Adipocyte (in vitro differentiated cells): ENCODE measurements around the gene PLCB1.

Experiments used
- DNase-seq: peaks from one replicate; pipeline ENCODE4 v3.0.0-alpha.2; 2015; ENCODE audit warnings: low read depth
- H3K27me3 ChIP-seq: replicated peaks from 2 replicates; pipeline ENCODE4 v1.7.0; 2013; ENCODE audit warnings: mild to moderate bottlenecking, low read length, moderate library complexity; ENCODE audit not compliant: control insufficient read depth, insufficient read depth
- H3K36me3 ChIP-seq: 2 replicates; pipeline ENCODE4 v1.7.0; 2013; ENCODE audit warnings: low read length, mild to moderate bottlenecking, moderate library complexity; ENCODE audit not compliant: control insufficient read depth, insufficient read depth, severe bottlenecking
- H3K4me1 ChIP-seq: 2 replicates; pipeline ENCODE4 v1.7.0; 2013; ENCODE audit warnings: mild to moderate bottlenecking, low read length, moderate library complexity; ENCODE audit not compliant: control insufficient read depth, insufficient read depth
- H3K4me3 ChIP-seq: 2 replicates; pipeline ENCODE4 v1.7.0; 2013; ENCODE audit warnings: mild to moderate bottlenecking, low read length, moderate library complexity
- H3K9ac ChIP-seq: 2 replicates; pipeline ENCODE4 v1.7.0; 2013; ENCODE audit warnings: mild to moderate bottlenecking, low read length, moderate library complexity
- H3K9me3 ChIP-seq: 2 replicates; pipeline ENCODE4 v1.7.0; 2013; ENCODE audit warnings: mild to moderate bottlenecking, low read length, moderate library complexity; ENCODE audit not compliant: control insufficient read depth

PLCB1 gene

DNA sequence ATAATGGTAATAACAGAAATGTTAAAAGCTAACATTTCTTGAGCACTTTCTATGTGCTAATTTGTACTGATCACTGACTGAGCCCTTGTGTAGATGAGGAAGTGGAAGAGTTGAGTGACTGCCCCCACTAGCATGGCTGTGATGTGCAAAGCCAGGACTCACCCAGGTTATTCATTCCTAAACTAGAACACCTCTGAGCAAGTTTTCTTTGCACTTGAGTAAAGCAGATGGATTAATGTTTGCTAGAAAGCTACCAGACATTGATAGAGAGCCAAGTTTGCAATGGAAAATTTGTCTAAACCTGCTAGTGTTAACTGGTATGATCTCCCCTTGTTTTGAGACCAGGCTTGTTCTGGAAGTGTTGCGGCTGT lies 469.5 kb downstream of the PLCB1 start:
- H3K4me3 ChIP-seq: no peak overlapping the region
- H3K9me3 ChIP-seq: no peaks in the 10 kb centered on the region
- H3K27me3 ChIP-seq: no peaks in the 10 kb centered on the region
- no peaks in the 10 kb centered on the region for H3K36me3 ChIP-seq
- H3K4me1 ChIP-seq: peaks cover 11% of the 10 kb centered on the region
- no peak for DNase-seq
- no peak overlapping the region for H3K9ac ChIP-seq

DNA sequence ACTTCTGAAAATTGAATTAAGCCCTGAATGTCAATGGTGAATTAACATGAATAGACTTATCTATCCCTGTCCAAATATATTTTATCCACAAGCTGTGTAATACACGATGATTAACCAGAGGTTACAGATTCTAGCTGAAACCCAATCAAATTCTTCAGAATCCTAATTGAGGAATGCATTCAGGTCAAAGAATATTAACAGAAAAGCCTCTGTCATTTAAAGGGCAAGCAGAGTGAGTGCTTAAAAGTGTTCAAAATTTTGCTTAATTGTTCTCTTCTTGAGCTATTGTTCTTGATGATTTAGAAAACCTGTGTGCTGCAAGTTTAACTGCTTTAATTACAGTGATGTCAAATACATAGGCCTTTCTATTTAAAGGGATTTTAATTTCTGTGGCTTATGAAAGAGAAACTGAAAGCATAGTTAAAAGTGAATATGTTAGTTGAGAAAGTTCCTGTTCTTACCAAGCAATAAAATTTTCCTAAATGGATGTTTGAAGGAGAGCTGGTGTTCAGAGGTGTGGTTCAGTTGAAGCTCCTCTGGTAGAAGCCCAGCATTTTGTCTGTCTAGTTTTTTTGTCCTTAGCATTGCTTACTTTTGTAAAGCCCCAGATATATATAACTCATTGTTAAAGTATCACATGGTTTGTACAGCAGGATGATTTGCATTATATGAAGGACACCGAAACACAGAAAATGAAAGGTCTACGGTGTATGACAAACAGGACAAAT lies 470.5 kb downstream of the PLCB1 start:
- Histone ChIP-seq H3K27me3 (no peaks in the 10 kb centered on the region), H3K36me3 (no peaks in the 10 kb centered on the region), H3K4me3 (peak overlapping the region; percentile 74), H3K4me1 (peaks cover 11% of the 10 kb centered on the region), H3K9ac (peak overlapping the region; percentile 73), H3K9me3 (no peaks in the 10 kb centered on the region)
- peak; percentile 45 for DNase-seq

DNA sequence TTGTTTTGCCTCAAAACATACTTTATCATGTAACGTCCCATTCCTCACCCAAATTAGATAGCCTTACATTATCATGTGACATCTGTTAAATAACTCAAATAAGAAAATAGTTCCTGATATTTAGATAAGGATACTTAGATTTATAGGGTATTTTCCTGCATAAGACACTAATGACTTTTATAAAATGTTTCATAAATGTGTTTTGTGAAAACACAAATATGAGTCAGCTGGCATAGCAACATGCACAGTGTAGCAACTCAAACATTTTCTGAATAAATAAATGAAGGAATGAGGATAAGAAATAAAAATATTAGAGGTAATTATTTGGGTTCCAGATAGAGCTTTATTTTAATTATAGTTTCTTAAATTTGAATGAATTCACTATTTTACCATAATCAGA lies 476.4 kb downstream of the PLCB1 start:
- Histone ChIP-seq H3K9ac (no peak overlapping the region), H3K36me3 (no peaks in the 10 kb centered on the region), H3K27me3 (no peaks in the 10 kb centered on the region), H3K4me1 (peaks cover 6% of the 10 kb centered on the region), H3K9me3 (no peaks in the 10 kb centered on the region), H3K4me3 (no peak overlapping the region)
- no peak for DNase-seq

DNA sequence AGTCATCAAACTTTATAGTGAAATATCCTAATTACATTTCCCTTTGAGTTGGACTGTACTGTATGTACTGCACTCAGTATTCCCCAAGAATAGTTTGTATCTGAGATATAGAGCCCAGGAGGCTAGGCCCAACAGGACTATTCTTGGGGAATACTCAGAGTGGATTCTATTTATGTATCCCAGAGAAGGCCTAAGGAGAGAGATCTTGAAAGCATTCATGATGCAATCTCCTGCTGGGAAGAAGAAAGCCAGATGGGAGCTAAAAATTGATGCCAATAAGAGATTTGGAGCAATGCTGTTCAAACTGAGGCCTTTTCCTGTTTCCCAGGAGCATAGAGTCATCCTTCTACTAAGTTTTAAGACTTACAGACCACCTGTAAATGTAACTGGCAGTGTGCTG lies 484.7 kb downstream of the PLCB1 start:
- no peak overlapping the region for H3K9ac ChIP-seq
- H3K27me3 ChIP-seq: no peaks in the 10 kb centered on the region
- H3K36me3 ChIP-seq: no peaks in the 10 kb centered on the region
- peak; percentile 72 for DNase-seq
- H3K4me3 ChIP-seq: no peak overlapping the region
- no peaks in the 10 kb centered on the region for H3K9me3 ChIP-seq
- H3K4me1 ChIP-seq: peaks cover 14% of the 10 kb centered on the region

DNA sequence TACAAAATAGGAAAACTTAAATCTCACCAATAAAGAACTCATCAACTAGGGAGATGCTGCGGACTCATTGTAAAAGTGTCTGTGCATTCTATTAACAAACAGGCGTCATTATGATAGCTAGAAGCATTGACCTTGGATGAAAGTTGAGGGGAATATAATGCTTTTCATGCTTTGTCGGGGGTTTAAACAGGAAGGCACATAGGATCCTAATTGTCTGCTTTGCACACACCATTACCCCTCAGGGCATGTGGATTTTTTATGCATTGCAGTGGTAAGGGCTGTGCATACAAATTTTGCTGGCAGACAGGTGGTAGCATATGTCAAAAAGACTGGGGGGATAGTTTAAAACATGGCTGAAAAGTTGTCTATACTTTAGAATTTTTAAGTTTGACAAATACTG lies 488.9 kb downstream of the PLCB1 start:
- H3K4me3 ChIP-seq: no peak overlapping the region
- no peaks in the 10 kb centered on the region for H3K27me3 ChIP-seq
- H3K4me1 ChIP-seq: peaks cover 14% of the 10 kb centered on the region
- H3K36me3 ChIP-seq: no peaks in the 10 kb centered on the region
- H3K9me3 ChIP-seq: no peaks in the 10 kb centered on the region
- DNase-seq: no peak
- no peak overlapping the region for H3K9ac ChIP-seq

DNA sequence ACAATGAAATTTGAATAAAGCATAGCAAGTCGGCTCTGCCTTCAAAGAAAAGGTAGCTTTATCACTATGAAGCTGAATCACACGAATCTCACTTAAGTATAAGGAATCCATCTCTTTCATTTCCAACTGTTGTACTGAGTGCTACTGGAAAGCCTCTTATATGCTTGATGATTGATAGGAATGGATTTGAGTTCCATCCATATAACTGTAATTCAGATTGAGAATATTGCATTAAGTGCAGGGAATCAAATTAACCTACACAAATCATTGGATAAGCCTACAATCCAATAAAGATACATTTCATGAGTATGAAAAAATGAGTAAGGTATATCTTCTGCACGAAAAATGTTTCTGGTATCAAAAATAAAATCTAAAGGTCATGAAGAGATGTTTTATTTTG lies 492.0 kb downstream of the PLCB1 start:
- H3K4me1 ChIP-seq: peaks cover 10% of the 10 kb centered on the region
- no peaks in the 10 kb centered on the region for H3K36me3 ChIP-seq

DNA sequence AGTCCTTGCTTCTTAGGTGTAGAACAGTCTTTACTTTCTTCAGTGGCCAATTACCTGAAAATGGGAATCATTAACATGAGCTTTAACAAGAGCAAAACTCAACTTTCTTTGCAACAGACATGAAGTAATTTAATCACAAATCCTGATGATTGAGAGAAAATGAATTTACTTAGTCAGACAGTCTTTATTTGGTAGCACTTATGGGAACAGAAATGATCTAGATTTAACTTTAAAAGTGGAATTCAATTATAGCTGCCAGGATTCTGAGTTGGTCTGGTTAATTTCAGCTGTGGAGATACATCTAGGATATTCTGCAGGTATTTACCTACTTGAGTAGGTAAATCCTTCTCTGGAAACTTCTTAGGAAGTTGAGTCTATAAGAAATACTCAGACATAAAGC lies 492.6 kb downstream of the PLCB1 start:
- no peaks in the 10 kb centered on the region for H3K36me3 ChIP-seq
- DNase-seq: no peak
- peaks cover 10% of the 10 kb centered on the region for H3K4me1 ChIP-seq
- H3K4me3 ChIP-seq: no peak overlapping the region
- no peak overlapping the region for H3K9ac ChIP-seq
- no peaks in the 10 kb centered on the region for H3K27me3 ChIP-seq
- no peaks in the 10 kb centered on the region for H3K9me3 ChIP-seq

More for the DNA sequence above, 492.0 kb downstream of the PLCB1 start:
- Histone ChIP-seq H3K9ac (no peak overlapping the region), H3K9me3 (no peaks in the 10 kb centered on the region), H3K27me3 (no peaks in the 10 kb centered on the region), H3K4me3 (no peak overlapping the region)
- DNase-seq: no peak

DNA sequence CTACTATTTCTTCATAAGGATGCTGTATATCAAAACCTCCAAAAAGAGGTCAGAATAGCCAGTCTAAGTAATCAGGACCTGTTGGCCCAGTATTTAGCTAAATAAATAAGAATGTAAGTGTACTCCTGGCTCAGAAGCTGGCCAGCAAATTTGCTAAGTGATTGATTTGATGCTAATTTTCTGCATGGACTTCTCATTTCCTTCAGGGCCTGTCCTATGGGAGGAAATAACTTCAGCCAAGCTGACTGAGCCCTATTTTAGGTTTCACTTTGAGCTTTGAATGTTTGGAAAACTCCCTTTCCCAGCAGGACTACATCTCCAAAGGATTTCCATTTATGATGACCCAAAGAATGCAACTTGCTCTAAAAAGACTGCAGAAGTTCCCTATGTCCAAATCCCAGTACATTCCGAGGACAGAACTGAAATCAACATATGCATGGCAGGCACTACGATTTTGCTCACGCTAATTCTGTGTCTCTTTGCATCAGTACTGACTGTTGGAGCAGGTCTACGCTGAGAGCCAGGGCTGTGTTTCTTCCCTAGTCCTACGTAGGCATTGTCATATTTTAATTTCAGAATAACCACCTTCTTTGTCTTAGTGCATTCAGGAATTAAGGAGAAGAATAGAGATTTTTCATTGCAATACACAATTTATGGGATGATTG lies 495.4 kb downstream of the PLCB1 start:
- Histone ChIP-seq H3K4me1 (peaks cover 10% of the 10 kb centered on the region), H3K36me3 (no peaks in the 10 kb centered on the region), H3K27me3 (no peaks in the 10 kb centered on the region), H3K4me3 (peak overlapping the region; percentile 80), H3K9me3 (no peaks in the 10 kb centered on the region), H3K9ac (peak overlapping the region; percentile 55)
- DNase-seq: no peak

DNA sequence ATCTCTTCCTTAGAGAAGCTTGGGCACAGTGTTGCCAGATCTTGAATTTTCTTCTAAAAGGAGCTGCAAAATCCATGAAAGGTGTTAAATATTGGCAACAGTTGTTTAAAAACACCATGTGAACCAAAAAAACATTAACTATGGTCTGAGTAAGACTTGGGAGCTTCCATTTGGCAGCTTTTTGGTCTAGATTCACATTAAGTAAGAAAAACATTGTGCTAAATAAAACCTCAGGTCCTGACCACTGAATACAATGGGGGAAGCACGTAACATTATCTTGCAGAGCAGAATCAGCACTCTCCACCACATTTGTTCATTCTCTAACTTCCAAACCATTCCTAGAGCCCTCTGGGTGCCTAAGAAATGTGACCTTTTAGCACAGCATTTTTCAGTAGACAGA lies 499.2 kb downstream of the PLCB1 start:
- no peaks in the 10 kb centered on the region for H3K27me3 ChIP-seq
- no peak for DNase-seq
- H3K4me3 ChIP-seq: no peak overlapping the region
- H3K9me3 ChIP-seq: no peaks in the 10 kb centered on the region
- no peaks in the 10 kb centered on the region for H3K36me3 ChIP-seq
- H3K9ac ChIP-seq: no peak overlapping the region
- H3K4me1 ChIP-seq: peaks cover 10% of the 10 kb centered on the region

DNA sequence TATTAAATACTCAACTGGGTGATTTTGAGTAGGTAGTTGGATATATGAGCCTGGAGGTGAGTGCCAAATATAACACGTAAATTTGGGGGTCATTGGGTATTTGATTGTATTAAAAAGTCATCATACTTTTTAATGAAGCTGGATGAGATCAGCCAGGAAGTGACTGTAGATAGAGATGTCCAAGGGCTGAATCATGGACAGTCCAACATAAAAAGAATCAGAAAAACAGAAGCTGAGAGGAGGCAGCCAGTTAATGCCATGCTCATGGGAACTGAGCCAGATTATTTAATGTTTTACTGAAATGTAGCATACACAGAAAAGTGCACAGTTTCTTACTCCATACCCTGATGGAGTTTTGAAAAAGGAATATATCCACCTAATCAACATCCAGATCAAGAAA lies 501.3 kb downstream of the PLCB1 start:
- Histone ChIP-seq H3K27me3 (no peaks in the 10 kb centered on the region), H3K36me3 (no peaks in the 10 kb centered on the region), H3K9ac (no peak overlapping the region), H3K4me1 (no peaks in the 10 kb centered on the region), H3K9me3 (no peaks in the 10 kb centered on the region), H3K4me3 (no peak overlapping the region)
- peak; percentile 30 for DNase-seq

DNA sequence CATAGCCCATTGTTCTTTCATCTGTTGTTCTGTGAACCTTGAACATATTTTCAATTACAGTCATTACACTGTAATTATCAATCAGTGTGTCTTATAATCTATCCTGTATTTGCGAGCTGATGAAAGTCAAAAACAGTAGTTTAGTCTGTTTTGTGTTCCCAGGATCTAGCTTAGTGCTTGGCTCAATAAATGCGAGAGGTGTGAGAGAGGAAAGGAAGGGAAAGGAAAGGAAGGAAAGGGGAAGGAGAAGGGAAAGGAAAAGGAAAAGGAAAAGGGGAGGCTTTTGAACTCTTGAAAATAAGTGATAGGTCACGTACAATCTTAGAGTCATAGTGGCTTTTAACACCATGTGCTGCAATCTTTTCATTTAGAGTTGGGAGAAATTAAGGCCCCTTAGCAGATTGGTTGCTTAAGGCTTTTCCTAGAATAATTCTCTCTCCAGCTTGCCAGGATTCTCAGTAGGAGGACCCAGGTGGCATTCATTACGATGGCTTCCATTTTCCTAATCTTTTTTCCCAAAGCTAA lies 503.0 kb downstream of the PLCB1 start:
- Histone ChIP-seq H3K9ac (no peak overlapping the region), H3K4me1 (no peaks in the 10 kb centered on the region), H3K27me3 (no peaks in the 10 kb centered on the region), H3K9me3 (no peaks in the 10 kb centered on the region), H3K4me3 (no peak overlapping the region), H3K36me3 (no peaks in the 10 kb centered on the region)
- DNase-seq: no peak
